OCI-LY3 (cell line): ENCODE measurements around the gene TOMM7.

Source experiments
- H2AFZ ChIP-seq: fragments of 200-600, 300-600 bp; shearing (Covaris generic); 2 replicates; pipeline ENCODE4 v1.6.0; 2014; ENCODE audit warnings: antibody characterized with exemption, low read depth, low read length
- H3K27ac ChIP-seq: fragments of 200-600, 300-600 bp; sonication (generic); 2 replicates; pipeline ENCODE4 v1.5.1; 2014; ENCODE audit warnings: mild to moderate bottlenecking, low read length, moderate library complexity, mixed read lengths
- H3K27me3 ChIP-seq: fragments of 200-600, 300-600 bp; sonication (generic); 2 replicates; pipeline ENCODE4 v1.6.1; 2014; ENCODE audit warnings: low read depth, low read length, mixed read lengths
- H3K36me3 ChIP-seq: fragments of 200-600, 300-600 bp; sonication (generic); replicated peaks from 2 replicates; pipeline ENCODE3; 2014; ENCODE audit warnings: low read depth, low read length, mixed read lengths
- H3K4me1 ChIP-seq: fragments of 300-600, 200-600 bp; sonication (generic); 2 replicates; pipeline ENCODE4 v1.6.1; 2014; ENCODE audit warnings: low read length, mixed read lengths
- H3K4me2 ChIP-seq: fragments of 200-600, 300-600 bp; sonication (generic); 2 replicates; pipeline ENCODE4 v1.6.1; 2014; ENCODE audit warnings: low read length, mixed read lengths
- H3K4me3 ChIP-seq: fragments of 300-600, 200-600 bp; sonication (generic); 2 replicates; pipeline ENCODE4 v1.5.1; 2014; ENCODE audit warnings: antibody characterized with exemption, mild to moderate bottlenecking, low read length, moderate library complexity
- H3K79me2 ChIP-seq: fragments of 300-600, 200-600 bp; shearing (Covaris generic); 2 replicates; pipeline ENCODE4 v1.6.1; 2014; ENCODE audit warnings: mild to moderate bottlenecking, low read length, mixed read lengths
- H3K9ac ChIP-seq: fragments of 300-600, 200-600 bp; shearing (Covaris generic); 2 replicates; pipeline ENCODE4 v1.6.0; 2014; ENCODE audit warnings: mild to moderate bottlenecking, low read length, moderate library complexity
- H3K9me3 ChIP-seq: fragments of 200-600, 300-600 bp; shearing (Covaris generic); 2 replicates; pipeline ENCODE4 v1.6.1; 2014; ENCODE audit warnings: low read length, mixed read lengths; ENCODE audit not compliant: insufficient read depth
- H4K20me1 ChIP-seq: fragments of 200-600, 300-600 bp; sonication (generic); 2 replicates; pipeline ENCODE4 v1.6.1; 2016; ENCODE audit warnings: low read length, mixed read lengths; ENCODE audit not compliant: insufficient read depth
- EZH2phosphoT487 ChIP-seq: fragments of 200-600 bp; shearing (Covaris generic); IDR thresholded peaks from 2 replicates; pipeline ENCODE4 v1.6.1; 2018; ENCODE audit warnings: antibody characterized with exemption, mixed run types, low read depth
- TF ChIP-seq, protein P1 (sequence below): fragments of 200-600, 300-600 bp; sonication (generic); IDR thresholded peaks from 2 replicates; pipeline ENCODE4 v1.5.1; 2014; ENCODE audit warnings: antibody characterized with exemption, low read length, low read depth

TOMM7 gene

DNA sequence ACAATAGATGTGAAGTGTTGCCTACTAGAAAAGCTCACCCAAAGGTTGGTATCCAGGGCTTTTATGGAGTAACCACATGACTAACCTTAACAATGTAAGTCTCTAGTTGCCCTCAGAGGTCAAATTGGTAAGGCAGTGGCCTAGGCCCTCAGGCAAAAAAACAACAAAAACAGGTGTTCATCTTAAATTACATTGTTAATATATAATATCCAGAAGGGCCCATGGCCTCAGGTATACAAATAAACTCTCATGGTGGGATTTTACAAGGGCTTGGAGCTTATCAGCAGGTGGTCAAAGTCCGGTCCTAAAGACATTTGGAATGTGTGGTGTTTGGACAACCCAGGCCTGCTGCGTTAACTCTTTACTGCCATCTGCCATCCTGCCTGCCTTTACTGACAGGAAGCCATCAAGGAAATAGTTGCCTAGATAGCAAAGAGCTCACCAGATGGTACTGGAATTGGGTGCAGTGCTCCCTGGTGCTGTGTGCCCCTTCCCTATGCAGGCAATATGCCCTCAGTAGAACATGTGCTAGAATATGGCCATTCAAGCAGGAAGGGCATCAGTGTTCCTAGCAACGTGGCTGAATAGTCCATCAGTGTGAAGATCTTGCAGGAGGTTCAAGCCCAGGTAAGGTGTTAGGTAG, 36.2 kb downstream of the TOMM7 start:
- TF ChIP-seq EZH2phosphoT487: no peak
- TF ChIP-seq, protein P1, sequence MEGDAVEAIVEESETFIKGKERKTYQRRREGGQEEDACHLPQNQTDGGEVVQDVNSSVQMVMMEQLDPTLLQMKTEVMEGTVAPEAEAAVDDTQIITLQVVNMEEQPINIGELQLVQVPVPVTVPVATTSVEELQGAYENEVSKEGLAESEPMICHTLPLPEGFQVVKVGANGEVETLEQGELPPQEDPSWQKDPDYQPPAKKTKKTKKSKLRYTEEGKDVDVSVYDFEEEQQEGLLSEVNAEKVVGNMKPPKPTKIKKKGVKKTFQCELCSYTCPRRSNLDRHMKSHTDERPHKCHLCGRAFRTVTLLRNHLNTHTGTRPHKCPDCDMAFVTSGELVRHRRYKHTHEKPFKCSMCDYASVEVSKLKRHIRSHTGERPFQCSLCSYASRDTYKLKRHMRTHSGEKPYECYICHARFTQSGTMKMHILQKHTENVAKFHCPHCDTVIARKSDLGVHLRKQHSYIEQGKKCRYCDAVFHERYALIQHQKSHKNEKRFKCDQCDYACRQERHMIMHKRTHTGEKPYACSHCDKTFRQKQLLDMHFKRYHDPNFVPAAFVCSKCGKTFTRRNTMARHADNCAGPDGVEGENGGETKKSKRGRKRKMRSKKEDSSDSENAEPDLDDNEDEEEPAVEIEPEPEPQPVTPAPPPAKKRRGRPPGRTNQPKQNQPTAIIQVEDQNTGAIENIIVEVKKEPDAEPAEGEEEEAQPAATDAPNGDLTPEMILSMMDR: no peak
- Histone ChIP-seq H4K20me1 (no peaks in the 10 kb centered on the region), H3K4me1 (0 out of 2 replicates have a peak, but pooled peaks cover 2% of the 10 kb centered on the region), H3K36me3 (no peaks in the 10 kb centered on the region), H3K4me2 (no peak overlapping the region), H3K27me3 (no peaks in the 10 kb centered on the region), H3K4me3 (no peak overlapping the region), H3K9ac (no peak overlapping the region), H2AFZ (no peak overlapping the region), H3K79me2 (no peaks in the 10 kb centered on the region), H3K27ac (no peak overlapping the region), H3K9me3 (no peaks in the 10 kb centered on the region)

DNA sequence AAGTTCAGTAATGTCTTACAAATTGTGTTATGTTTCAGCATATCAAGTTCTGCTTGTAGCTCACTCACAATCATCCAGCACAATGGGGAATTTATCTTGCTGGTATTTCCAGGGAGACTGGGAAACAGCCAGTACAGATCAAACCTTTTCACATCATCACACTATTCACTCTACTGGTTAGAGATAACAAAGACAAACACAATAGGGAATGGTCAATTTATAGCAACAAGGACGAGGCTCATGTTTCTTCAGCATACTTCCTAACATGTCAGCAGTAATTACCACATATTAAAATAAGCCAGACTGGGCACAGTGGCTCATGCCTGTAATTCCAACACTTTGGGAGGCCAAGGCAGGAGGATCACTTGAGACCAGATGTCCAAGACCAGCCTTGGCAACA, 38.3 kb downstream of the TOMM7 start:
- no peak overlapping the region for H2AFZ ChIP-seq
- no peaks in the 10 kb centered on the region for H3K36me3 ChIP-seq
- H3K4me1 ChIP-seq: 0 out of 2 replicates have a peak, but pooled peaks cover 2% of the 10 kb centered on the region
- no peaks in the 10 kb centered on the region for H3K79me2 ChIP-seq
- H3K4me2 ChIP-seq: no peak overlapping the region
- no peak overlapping the region for H3K9ac ChIP-seq
- no peaks in the 10 kb centered on the region for H3K9me3 ChIP-seq
- TF ChIP-seq, protein P1: no peak
- TF ChIP-seq EZH2phosphoT487: no peak
- no peaks in the 10 kb centered on the region for H3K27me3 ChIP-seq
- no peak overlapping the region for H3K4me3 ChIP-seq
- H4K20me1 ChIP-seq: no peaks in the 10 kb centered on the region
- no peak overlapping the region for H3K27ac ChIP-seq

DNA sequence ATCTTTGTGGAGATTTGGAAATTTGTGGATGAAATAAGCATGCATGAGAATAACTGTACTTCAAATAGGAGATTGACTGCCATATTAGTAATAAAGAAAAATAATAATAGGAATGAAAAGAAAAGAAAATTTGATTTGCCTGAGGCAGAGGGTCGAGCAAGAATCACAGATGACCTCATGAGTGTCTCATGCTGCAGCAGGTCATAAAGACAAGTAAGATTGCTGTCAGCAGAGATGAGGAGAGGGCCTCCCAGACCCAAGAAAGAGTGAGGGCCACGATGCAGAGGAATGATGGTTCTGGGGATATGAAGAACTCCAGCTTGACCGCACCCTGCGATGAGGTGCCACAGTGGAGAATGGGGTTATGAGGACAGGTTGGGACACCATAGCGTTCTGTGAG, 39.2 kb downstream of the TOMM7 start:
- Histone ChIP-seq H4K20me1 (no peaks in the 10 kb centered on the region), H3K27me3 (no peaks in the 10 kb centered on the region), H3K79me2 (no peaks in the 10 kb centered on the region), H3K9me3 (no peaks in the 10 kb centered on the region), H3K4me1 (0 out of 2 replicates have a peak, but pooled peaks cover 2% of the 10 kb centered on the region), H3K4me2 (no peak overlapping the region), H3K9ac (no peak overlapping the region), H3K4me3 (no peak overlapping the region), H3K27ac (no peak overlapping the region), H2AFZ (no peak overlapping the region), H3K36me3 (no peaks in the 10 kb centered on the region)
- no peak for TF ChIP-seq EZH2phosphoT487
- TF ChIP-seq, protein P1: no peak

DNA sequence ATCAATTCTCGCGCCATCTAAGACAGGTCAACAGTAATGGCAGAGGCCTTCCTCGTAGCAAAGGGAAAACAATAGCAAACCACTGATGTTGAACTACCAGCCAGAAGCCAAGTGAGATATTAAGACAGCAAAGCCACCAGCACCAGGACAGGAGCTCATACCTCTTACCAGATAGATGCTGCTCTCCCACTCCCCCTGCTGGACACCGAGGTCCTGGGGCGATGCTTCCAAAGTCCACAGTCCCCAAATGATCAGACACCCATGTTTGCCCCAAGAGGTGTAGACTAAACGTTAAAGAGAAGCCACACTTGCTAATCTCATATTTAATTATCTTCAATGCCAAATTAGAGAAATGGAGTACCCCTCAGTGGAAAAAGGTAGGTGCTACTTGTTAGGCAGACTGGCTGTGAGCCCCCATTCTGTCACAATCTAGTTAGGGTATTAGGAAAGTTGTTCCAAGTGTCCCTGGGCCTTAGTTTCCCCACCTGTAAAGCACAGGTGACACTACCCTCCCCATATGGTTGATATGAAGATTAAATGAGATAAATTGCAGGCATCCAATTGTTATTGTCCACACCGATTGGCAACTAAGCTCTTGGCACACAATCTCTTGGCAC, 39.9 kb downstream of the TOMM7 start:
- no peaks in the 10 kb centered on the region for H4K20me1 ChIP-seq
- no peak overlapping the region for H3K4me2 ChIP-seq
- no peaks in the 10 kb centered on the region for H3K27me3 ChIP-seq
- H2AFZ ChIP-seq: no peak overlapping the region
- 0 out of 2 replicates have a peak, but pooled peaks cover 2% of the 10 kb centered on the region for H3K4me1 ChIP-seq
- H3K4me3 ChIP-seq: no peak overlapping the region
- no peak overlapping the region for H3K27ac ChIP-seq
- no peaks in the 10 kb centered on the region for H3K79me2 ChIP-seq
- TF ChIP-seq, protein P1: peak; percentile 77
- no peak for TF ChIP-seq EZH2phosphoT487
- no peak overlapping the region for H3K9ac ChIP-seq
- H3K36me3 ChIP-seq: no peaks in the 10 kb centered on the region
- no peaks in the 10 kb centered on the region for H3K9me3 ChIP-seq
